Measurements from ENCODE around the gene FABP7. TPM values are rescaled to one million over a fixed set of nuclear protein-coding genes. Genes with fewer than 3 reads are reported as not detected.

Gene FABP7
- total RNA-seq, 1 experiment from 2014 or later, result not detected

DNA sequence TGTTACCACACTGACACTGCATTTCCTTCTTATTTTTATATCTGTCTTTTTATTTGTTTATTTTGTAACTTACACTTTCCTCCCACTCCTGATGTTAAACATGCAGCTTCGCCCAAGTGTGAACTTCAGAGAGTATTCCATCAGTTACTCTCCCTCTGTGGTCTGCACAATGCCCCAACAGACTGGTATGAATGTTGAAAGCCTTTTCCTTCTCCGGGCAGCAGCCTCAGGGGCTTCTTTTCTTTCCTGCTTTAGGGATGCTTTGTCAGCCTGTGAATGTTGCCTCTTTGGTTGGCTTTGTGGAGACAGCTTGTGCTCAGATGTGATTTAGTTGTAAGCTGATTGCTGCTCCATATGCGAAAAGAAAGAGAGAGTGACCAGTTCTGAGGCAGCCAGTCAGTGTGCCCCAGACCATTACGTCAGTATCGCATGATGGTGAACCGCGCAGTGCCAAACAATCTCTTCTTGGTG, 53.5 kb downstream of the FABP7 start:
- H3K27me3 Mint-ChIP-seq (ENCODE audit: insufficient read depth, unreplicated experiment), result no peaks in the 10 kb centered on the region
- no peaks in the 10 kb centered on the region for H3K9me3 ChIP-seq
- peaks cover 34% of the 10 kb centered on the region for H3K4me1 ChIP-seq
- ChIA-PET CTCF (interaction anchor here (1.0 kb wide), 1 partner anchor 62 kb away, joined by 3 read pairs; no protein-coding TSS in a partner anchor), POLR2A (no interaction called here)
- H3K4me3 ChIP-seq (ENCODE audit: low read depth, low read length), result no peak overlapping the region
- TF ChIP-seq, protein P1, sequence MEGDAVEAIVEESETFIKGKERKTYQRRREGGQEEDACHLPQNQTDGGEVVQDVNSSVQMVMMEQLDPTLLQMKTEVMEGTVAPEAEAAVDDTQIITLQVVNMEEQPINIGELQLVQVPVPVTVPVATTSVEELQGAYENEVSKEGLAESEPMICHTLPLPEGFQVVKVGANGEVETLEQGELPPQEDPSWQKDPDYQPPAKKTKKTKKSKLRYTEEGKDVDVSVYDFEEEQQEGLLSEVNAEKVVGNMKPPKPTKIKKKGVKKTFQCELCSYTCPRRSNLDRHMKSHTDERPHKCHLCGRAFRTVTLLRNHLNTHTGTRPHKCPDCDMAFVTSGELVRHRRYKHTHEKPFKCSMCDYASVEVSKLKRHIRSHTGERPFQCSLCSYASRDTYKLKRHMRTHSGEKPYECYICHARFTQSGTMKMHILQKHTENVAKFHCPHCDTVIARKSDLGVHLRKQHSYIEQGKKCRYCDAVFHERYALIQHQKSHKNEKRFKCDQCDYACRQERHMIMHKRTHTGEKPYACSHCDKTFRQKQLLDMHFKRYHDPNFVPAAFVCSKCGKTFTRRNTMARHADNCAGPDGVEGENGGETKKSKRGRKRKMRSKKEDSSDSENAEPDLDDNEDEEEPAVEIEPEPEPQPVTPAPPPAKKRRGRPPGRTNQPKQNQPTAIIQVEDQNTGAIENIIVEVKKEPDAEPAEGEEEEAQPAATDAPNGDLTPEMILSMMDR (IDR thresholded peaks at IDR 0.05; ENCODE audit: insufficient read depth in 1 of 2, low read depth in 1 of 2, low read length in 1 of 2, severe bottlenecking in 1 of 2, unreplicated experiment in 1 of 2), result no peak
- DNase-seq, result no peak
- H3K4me1 Mint-ChIP-seq (ENCODE audit: low read depth, unreplicated experiment), result peaks cover 19% of the 10 kb centered on the region
- no peaks in the 10 kb centered on the region for H3K36me3 Mint-ChIP-seq (ENCODE audit: insufficient read depth, unreplicated experiment)
- no peak overlapping the region for H3K27ac Mint-ChIP-seq (ENCODE audit: unreplicated experiment)
- H3K27me3 ChIP-seq (replicated peaks; ENCODE audit: control insufficient read depth, insufficient read depth, low read length), result no peaks in the 10 kb centered on the region
- no peaks in the 10 kb centered on the region for H3K36me3 ChIP-seq (ENCODE audit: control insufficient read depth, insufficient read depth, low read length)
- no TSS peak for BruUV-seq (replicated peaks)
- intact Hi-C loops (cut with micrococcal nuclease; ENCODE audit: unreplicated experiment), result no loop called here
- H3K9me3 Mint-ChIP-seq (ENCODE audit: unreplicated experiment), result peaks cover 9% of the 10 kb centered on the region
- H3K4me3 Mint-ChIP-seq (ENCODE audit: unreplicated experiment), result no peak overlapping the region

Other genes starting within 250 kb of the FABP7 start
- 18.6 and 18.8 TPM in 2 replicates for gene PKIB, start 169.3 kb upstream of the FABP7 start, total RNA-seq (2022)
- gene SMPDL3A, start 9.5 kb downstream of the FABP7 start, total RNA-seq (2022), result 20.4 and 21.7 TPM in 2 replicates
- not detected in 2 replicates for gene CLVS2, start 216.5 kb downstream of the FABP7 start, total RNA-seq (2022)

All from Caco-2 (cell line).